Thoracic aorta (tissue), 2 donors: Measurements from ENCODE around the gene CCDC12. TPM values are rescaled to one million over a fixed set of nuclear protein-coding genes. Genes with fewer than 3 reads are reported as not detected.

Source experiments
- ATAC-seq: fragments of 150-250 bp; one replicate; pipeline ENCODE4 v1.8.0; 2017; ENCODE audit warnings: low read depth; ENCODE audit not compliant: insufficient number of reproducible peaks, low FRiP score
- DNase-seq: peaks from one replicate; pipeline ENCODE4 v3.0.0-alpha.2; 2020; ENCODE audit warnings: low spot score
- H3K27ac ChIP-seq, 2 donors: fragments of 200-600 bp; sonication (generic); 1 replicate in 1 of 2; 2 replicates in 1 of 2; pipeline ENCODE4 v1.5.1; 2016; ENCODE audit warnings: mild to moderate bottlenecking in 2 of 2, moderate library complexity in 2 of 2
- H3K27me3 ChIP-seq: fragments of 200-600 bp; sonication (generic); replicated peaks from 2 replicates; pipeline ENCODE4 v1.6.0; 2016; ENCODE audit warnings: mild to moderate bottlenecking; ENCODE audit not compliant: insufficient read depth
- H3K36me3 ChIP-seq: fragments of 200-600 bp; sonication (generic); one replicate; pipeline ENCODE4 v1.5.1; 2016
- H3K4me1 ChIP-seq, 2 donors: fragments of 200-600 bp; sonication (generic); 1 replicate in 1 of 2; 2 replicates in 1 of 2; pipeline versions ENCODE4 v1.5.1 to v1.6.0; 2016; ENCODE audit warnings: low read depth in 2 of 2, mild to moderate bottlenecking in 1 of 2; ENCODE audit not compliant: control insufficient read depth in 1 of 2
- H3K4me3 ChIP-seq: fragments of 200-600 bp; sonication (generic); 2 replicates; pipeline ENCODE4 v1.5.1; 2016; ENCODE audit warnings: mild to moderate bottlenecking
- H3K9me3 ChIP-seq: fragments of 200-600 bp; sonication (generic); 2 replicates; pipeline ENCODE4 v1.5.1; 2016
- CTCF ChIP-seq: fragments of 200-600 bp; sonication (generic); IDR thresholded peaks from one replicate; pipeline ENCODE4 v1.5.1; 2019; ENCODE audit warnings: antibody characterized with exemption
- total RNA-seq, 2 donors: library from RNA; depleted of rRNA; stranded (reverse); fragments of >200 nt; gene quantifications; one replicate each; pipeline versions ENCODE4 v1.1.0 to v1.2.3, GENCODE V29; 2016

The CCDC12 gene
- total RNA-seq, 2 donors from 2014 or later, result 29.8 to 58.8 TPM

GRCh38 chr3:46998852-46999515, 22.4 kb upstream of the CCDC12 start:
- no peaks in the 10 kb centered on the region for H3K4me1 ChIP-seq
- H3K27me3 ChIP-seq, result no peaks in the 10 kb centered on the region
- DNase-seq (no peak), ATAC-seq (no peak)
- H3K9me3 ChIP-seq, result no peaks in the 10 kb centered on the region
- no peak overlapping the region for H3K4me3 ChIP-seq
- peaks cover 19% of the 10 kb centered on the region for H3K36me3 ChIP-seq
- no peak overlapping the region for H3K27ac ChIP-seq
- TF ChIP-seq CTCF, result no peak

- H3K36me3 ChIP-seq, result peaks cover 21% of the 10 kb centered on the region
- ATAC-seq, result no peak
- no peaks in the 10 kb centered on the region for H3K27me3 ChIP-seq
- no peaks in the 10 kb centered on the region for H3K4me1 ChIP-seq
- no peak overlapping the region for H3K27ac ChIP-seq
- H3K4me3 ChIP-seq, result no peak overlapping the region
- peak; percentile 71 for TF ChIP-seq CTCF
- H3K9me3 ChIP-seq, result no peaks in the 10 kb centered on the region
- no peak for DNase-seq
Measured at GRCh38 chr3:46998121-46998851, 21.7 kb upstream of the CCDC12 start.

GRCh38 chr3:46997453-46998091, 21.0 kb upstream of the CCDC12 start:
- no peaks in the 10 kb centered on the region for H3K9me3 ChIP-seq
- H3K4me3 ChIP-seq, result no peak overlapping the region
- H3K27me3 ChIP-seq, result no peaks in the 10 kb centered on the region
- no peak for TF ChIP-seq CTCF
- H3K4me1 ChIP-seq, result no peaks in the 10 kb centered on the region
- no peak overlapping the region for H3K27ac ChIP-seq
- H3K36me3 ChIP-seq, result peaks cover 21% of the 10 kb centered on the region
- ATAC-seq (no peak), DNase-seq (no peak)

GRCh38 chr3:46996689-46997452, 20.3 kb upstream of the CCDC12 start:
- ATAC-seq, result no peak
- DNase-seq, result no peak

More at GRCh38 chr3:46996689-46997452, 20.3 kb upstream of the CCDC12 start:
- Histone ChIP-seq H3K36me3 (peaks cover 15% of the 10 kb centered on the region), H3K27me3 (no peaks in the 10 kb centered on the region), H3K4me3 (no peak overlapping the region), H3K9me3 (no peaks in the 10 kb centered on the region), H3K27ac (no peak overlapping the region), H3K4me1 (no peaks in the 10 kb centered on the region)
- TF ChIP-seq CTCF, result no peak
